Dedifferentiated amniotic fluid mesenchymal stem cell (primary cell): ENCODE data around the gene GFRA1.
A peak's percentile ranks its signal among the peaks of the same experiment; 100 is the strongest.
"Not testable (repeated sequence)": the region's sequence is repeated elsewhere in the genome, so short reads cannot be mapped to it uniquely, and the experiment has no call there.

ENCODE experiments used
- DNase-seq: peaks from one replicate; pipeline ENCODE4 v3.0.0-alpha.2; 2016; ENCODE audit errors: extremely low spot score

Gene GFRA1

DNA sequence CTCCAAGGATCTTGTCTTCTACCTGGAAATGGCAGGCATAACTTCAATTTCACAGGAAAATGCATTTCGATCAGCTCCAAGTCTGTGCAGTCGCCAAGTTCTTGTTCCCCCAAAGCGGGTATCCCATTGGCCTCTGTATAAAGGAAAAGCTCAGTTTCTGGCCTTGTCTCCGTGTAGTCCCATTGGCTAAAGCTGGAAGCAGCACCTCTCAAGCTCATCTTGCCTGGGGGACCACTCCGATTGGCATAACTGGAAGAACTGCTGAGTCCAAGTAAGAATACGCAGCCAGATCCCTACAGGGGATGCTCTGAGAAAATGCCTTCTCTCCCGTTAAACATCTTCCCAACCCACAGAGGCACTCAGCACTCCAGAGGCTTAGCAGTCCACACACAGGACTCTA lies 205.2 kb downstream of the GFRA1 start:
- DNase-seq: no peak

DNA sequence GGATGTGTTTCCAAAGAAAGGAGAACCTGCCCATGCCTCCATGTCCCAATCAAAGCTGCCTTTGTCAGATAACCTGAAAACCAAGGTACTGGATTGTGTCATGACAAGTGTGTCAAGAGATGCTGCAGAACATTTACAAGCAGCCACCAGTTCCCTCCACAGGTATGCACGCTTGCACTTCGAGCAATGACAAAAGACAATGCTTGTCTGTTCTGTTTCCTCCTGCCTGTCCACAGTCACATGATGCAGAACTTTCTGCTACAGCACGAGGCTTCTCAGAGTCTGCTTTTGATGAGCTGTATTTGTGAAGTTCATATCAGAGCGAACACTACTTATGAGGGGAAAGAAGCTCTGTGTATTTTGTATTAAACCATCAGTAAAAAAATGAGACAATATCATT lies 209.9 kb downstream of the GFRA1 start:
- DNase-seq: no peak

DNA sequence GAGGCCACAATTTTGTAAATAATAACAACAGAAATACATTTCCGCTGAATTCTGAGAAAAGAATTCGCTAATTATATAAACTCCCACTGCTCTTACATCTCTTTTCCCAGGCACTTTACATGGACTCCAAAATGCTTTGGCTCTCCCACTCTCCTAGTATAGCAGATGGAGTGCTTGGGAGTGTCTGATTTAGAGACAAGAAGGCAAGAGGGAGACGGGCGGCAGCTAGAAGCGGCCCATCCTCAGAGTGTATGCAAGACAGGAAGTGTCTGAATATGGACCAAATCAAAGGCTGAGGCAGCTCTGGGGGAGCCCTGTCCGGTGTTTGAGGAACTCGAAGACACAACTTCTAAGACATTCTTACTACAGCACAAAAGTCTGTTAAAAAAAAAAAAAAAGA lies 212.1 kb downstream of the GFRA1 start:
- no peak for DNase-seq

DNA sequence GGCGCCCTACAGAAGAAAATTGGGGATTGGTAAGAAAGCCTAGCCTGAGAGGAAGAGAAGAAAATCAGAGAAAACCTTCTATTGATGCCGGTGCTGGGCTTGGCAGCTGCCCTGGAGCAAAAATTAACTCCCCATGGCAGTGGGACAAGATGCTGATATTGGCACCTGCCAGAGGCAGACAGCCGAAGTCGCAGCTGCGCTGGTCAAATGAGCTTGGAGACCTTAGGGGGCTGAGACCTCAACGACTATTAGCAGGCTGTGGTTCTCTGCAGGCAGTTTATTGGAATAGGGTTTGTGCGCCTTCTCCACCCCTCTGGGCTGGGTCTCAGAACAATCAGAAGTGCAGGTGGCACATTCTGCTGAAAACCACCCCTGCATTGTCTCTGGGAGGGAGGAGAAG lies 213.7 kb downstream of the GFRA1 start:
- no peak for DNase-seq

DNA sequence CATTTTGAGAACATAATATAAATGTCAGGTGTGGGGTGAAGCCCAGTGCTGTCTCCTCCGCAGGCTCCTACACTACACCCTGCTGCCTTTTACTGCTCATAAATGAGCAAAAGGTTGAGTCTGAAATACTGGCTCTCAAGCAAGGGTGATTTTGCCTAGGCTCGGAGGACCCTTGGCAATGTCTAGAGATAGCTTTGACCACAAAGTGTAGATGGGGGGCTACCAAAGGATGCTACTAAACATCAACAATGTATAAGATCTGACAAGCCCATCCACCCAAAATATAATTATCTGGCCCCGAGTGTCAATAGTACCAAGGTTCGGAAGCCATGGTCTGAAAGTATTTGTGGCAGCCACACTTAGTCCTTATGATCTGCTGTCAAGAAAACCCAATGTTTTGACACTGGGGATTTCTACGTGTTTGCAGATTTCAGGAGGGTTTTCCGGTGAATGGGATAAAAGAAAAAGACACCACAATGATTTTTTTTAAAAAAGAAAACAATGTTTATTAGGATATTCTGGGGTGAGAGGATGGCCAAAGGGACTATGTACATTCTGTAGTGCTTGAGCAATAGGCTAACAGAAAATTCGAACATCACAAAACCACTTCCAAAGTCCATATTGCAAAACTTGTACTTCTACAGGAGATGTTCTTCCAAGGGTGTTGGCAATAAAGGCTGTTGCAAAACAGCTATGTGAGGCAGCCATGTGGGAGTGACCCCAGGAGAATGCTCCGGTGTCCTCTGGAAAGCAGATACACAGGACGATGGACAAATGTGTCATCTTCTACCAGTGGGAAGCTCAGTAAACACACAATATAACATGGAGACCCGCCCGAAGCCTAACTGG lies 216.3 kb downstream of the GFRA1 start:
- DNase-seq: no peak

DNA sequence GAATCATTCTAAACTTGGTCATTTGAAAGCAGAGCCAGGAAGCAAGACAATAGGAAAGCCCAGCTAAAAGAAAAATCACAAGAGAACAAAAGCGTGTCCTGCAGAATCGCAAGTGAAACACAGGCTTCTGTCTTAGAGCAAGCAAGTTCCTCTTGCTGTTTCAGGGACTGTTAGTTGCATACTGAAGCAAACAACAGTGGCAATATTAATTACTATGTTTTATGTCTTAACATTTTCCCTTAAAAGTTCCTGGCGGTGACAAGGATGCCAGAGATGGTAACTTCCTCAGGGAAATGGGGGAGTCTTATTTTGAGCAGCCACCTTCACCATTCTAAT lies 217.1 kb downstream of the GFRA1 start:
- no peak for DNase-seq

DNA sequence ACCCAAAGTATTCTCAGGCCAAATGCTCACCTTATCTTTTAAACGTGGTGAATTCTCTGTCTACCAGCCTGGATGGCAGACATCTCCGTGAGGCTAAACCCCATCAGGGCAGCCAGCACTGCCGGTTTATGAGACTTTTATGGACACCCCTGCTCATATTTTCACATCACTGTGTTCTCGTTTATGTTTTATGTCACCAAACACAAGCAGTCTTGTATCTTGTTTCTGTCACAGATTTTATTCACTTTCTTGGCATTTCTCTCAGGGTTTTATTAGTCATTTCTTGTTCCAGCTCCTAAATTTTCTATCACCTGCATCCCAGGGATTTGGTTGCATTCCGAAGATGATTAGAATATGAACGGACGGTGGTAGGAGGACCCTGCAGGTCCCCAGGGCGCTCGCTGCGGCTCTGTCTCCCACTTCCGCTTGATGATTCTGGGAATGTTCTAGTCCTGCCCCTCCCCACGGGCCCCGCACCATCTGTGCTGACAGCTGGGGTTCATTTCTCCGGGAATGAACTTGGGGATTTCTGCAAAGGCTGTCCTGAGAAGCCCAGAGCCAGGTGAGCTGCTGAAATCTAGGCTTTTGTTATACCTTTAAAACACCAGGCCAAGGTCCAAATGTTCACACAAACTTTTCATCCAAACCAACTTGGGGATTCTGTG lies 217.6 kb downstream of the GFRA1 start:
- DNase-seq: no peak

DNA sequence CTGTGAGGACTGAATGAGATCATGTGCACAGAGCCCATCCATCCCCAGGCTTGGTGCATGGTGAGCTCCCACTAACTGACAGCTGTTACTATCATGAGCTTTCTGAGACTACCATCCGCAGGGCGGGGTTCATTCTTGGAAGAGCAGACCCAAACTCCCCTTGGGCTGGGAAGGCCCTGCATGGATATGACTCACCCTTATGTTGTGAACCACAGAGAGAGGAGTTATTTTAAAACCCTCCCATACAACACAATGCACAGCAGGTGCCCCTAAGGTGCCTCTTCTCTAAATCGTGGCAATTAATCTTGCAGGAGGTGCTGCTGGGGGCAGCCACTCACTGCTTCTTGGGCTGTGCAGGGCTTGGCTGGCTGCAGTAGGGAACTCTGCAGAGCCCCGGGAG lies 219.1 kb downstream of the GFRA1 start:
- no peak for DNase-seq

DNA sequence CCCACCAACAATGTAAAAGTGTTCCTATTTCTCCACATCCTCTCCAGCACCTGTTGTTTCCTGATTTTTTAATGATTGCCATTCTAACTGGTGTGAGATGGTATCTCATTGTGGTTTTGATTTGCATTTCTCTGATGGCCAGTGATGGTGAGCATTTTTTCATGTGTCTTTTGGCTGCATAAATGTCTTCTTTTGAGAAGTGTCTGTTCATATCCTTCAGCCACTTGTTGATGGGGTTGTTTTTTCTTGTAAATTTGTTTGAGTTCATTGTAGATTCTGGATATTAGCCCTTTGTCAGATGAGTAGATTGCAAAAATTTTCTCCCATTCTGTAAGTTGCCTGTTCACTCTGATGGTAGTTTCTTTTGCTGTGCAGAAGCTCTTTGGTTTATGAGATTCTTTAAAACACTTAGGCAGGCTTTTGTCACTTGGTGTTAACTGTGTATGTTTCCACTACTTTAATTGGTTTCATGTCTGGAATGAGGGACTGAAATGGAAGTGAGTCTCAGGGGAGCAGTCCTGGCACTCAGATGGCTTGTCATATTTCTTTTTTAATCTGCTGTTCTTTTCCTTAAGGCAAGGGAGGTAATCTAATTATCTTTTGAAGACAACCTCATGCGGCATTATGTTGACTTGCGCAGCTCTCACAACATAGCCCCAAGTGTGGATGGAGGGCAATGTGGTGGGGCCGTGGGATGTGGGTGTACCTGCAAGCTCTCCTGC lies 219.8 kb downstream of the GFRA1 start:
- not testable (repeated sequence) for DNase-seq

DNA sequence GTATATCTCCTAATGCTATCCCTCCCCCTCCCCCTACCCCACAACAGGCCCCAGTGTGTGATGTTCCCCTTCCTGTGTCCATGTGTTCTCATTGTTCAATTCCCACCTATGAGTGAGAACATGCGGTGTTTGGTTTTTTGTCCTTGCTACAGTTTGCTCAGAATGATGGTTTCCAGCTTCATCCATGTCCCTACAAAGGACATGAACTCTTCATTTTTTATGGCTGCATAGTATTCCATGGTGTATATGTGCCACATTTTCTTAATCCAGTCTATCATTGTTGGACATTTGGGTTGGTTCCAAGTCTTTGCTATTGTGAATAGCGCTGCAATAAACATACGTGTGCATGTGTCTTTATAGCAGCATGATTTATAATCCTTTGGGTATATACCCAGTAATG lies 220.5 kb downstream of the GFRA1 start:
- not testable (repeated sequence) for DNase-seq

DNA sequence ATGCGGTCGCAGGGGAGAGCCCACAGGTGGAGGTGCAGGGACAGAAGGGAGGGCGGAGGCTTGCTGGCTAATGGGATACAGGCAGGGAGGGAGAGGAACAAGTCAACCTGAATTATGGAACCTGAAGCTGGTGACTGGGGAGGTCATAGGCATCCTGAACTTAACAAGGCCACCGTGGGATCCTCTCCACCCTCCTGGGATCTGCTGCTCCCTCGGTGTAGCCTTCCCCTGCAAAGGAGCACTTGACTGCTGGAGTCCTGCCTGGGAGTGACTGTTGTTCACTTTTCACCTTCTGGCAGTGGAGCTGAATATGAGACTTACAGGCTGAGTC lies 223.1 kb downstream of the GFRA1 start:
- no peak for DNase-seq

DNA sequence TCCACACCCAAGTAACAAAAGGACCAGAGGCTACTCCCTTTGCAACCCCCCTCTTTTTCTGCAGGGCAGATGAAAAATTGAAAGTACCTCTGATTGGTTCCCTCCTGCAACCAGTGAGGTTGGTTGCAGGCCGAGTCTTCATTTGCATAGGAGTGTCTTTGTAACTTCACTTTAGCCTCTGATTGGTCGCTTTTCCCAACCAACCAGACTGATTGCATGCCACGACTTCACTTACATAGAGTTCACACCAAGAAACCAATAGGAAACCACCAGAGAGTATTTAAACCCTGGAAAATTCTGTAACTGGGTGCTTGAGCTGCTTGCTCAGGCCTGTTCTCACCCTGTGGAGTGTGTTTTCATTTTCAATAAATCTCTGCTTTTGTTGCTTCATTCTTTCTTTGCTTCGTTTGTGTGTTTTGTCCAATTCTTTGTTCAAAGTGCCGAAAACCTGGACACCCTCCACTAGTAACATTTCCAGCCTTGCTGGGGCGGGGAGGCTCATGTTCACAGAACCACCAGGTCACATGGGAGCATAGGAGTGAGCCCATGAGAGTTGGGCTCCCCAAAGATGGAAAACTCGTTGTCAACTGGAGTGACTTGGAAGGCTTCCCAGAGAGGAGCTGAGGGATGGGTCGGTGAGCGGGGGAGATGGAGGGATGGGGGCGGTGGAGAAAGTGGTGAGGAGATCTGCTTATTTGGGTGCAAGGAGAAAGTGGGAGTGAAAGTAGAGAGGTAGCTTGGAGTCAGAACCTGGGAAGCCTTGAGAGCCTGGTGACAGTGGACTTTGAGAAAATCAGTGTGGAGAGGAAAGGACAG lies 223.6 kb downstream of the GFRA1 start:
- no peak for DNase-seq

DNA sequence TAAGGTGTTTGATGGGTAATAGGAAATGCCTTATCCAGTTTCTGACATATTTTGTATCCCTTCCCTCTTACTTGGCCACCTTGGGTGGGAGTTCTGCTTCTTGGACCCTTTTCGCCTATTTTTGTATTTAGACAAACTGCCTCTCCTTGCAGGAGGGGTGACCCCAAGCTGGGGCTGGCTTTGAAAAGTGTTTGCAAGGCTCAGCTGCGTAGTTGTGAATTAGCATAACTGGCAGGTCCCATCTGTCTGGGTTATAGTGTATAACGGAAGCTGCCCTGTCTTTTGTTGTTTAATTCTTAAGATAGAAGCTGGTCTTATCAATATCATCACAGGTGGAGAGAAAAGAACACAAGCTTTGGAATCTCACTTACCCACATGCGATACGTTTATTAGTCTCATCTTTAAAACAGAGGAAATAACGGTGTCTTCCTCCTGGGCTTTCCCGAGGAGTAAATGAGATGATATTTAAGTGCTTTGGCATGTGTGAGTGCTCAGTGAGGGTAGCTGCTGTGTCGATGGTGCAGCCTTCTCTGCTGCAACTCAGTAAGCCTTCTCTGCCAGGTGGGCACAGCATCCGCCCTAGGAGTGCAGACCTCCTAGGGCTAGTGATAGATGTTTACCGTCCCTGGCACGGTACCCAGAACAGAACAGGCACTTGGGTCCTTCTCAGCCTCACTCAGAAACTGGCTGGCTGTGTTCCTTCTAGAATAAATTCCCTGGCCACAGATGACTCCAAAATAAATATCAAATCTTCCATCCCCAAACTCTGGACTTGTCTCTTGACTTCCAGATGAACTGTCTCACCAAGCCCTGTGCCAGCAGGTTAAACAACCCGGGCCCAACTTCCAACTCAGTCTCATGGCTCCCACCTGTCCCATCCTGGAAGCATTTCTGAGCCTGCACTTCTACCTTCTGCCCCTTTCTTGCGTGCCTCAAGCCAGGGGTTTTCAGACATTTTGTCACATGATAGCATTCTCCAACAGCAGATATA lies 227.3 kb downstream of the GFRA1 start:
- no peak for DNase-seq

DNA sequence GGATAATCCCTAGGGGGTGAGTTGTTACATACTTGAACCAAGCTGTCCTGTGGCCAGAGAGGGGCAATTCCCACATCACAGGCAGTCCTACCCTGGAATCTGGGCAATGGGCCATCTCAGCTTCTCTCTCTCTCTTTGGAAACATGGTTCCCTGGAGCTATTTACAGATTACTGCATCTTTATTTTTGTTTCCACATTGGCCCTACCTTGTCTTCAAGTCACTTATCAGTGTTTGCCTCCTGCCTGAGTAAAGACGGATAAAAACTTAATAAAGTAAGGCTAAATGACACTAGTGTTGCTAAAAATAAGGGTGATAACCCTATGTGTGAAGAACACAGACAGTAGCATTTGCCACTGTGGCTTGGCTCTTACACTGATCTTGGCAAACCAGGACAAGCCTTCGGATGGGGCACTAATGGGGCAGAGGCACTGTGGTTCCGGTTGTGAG lies 228.2 kb downstream of the GFRA1 start:
- DNase-seq: peak; percentile 16

DNA sequence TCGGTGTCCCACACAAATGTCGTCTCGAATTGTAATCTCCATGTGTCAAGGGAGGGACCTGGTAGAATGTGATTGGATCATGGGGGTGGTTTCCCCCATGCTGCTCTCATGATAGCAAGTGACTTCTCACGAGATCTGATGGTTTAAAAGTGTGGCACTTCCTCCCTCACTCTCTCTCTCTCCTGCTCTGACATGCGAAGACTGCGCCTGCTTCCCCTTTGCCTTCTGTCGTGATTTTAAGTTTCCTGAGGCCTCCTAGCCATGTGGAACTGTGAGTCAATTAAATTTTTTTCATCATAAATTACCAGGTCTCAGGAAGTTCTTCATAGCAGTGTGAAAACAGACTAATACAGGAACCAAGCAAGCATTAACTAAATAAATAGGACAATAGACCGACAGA lies 229.1 kb downstream of the GFRA1 start:
- DNase-seq: no peak

DNA sequence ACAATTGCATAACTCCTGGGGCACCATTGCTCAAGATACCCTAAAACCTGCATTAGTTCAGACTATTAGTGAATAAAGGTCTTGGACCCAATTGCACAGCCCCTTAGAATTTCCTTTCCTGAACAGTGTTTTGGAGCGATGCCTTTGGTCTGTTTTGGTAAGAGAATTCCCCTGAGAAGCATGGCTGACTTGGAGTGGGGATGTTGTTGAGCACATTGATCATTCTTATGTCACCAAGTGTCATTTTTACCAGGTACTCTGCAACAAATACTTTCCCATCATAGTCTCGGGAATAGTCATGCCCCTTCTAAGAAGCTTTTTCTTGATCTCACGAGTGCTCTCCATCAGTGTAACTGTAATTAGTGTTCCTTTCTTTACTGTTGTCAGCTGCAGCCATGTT lies 229.7 kb downstream of the GFRA1 start:
- DNase-seq: no peak

DNA sequence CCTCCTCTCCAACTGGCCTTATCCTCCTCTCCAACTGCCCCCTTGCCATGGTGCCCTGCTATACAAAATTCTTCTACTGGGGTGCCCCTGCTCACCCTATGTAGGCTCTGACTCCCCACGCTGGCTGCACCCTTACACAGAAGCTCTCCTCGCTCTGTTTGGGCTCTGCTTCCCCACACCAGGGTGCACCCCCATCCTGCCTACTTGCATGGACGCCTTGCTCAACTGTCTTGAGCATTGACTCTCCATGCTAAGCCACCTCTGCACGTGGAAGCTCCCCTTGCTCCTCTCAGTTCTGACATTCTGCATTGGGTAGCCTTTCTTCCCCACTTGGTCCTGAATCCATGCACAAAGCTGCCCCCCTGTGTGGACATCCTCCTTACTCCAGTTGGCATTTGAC lies 231.1 kb downstream of the GFRA1 start:
- DNase-seq: no peak

DNA sequence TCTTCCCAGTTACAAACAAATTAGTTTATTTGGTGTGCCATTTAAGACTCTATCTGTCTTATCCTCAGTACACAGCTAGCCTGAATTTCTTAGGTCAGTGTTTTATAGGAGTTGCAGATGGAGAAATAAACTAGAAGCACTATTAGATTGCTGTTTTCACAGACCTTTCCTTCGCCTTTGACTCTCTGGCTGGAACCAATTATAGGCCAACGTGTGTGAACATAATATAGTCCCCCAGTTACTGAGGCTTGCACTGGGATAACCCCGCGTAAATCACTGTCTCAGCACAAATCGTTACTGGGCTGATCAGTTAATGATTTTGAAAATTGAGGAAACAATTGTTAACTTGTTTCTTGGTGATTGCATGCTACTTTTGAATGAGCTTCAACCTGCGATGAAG lies 233.4 kb downstream of the GFRA1 start:
- no peak for DNase-seq

DNA sequence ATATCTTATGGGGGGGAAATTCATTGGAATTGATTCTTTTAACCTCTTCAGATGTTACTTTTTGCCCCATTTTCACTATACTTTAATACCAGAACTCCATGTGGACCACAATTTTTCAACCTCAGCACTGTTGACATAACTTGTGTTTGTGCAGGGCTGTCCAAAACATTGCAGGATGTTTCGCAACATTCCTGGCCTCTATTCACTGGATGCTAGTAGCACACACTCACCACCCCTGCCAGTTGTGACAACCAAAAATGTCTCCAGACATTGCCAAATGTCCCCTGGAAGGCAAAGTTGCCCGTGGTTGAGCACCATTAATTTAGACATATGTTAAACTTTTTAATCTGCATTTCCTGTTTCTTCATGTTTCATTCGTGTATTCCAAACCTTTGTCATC lies 234.7 kb downstream of the GFRA1 start:
- peak; percentile 87 for DNase-seq

DNA sequence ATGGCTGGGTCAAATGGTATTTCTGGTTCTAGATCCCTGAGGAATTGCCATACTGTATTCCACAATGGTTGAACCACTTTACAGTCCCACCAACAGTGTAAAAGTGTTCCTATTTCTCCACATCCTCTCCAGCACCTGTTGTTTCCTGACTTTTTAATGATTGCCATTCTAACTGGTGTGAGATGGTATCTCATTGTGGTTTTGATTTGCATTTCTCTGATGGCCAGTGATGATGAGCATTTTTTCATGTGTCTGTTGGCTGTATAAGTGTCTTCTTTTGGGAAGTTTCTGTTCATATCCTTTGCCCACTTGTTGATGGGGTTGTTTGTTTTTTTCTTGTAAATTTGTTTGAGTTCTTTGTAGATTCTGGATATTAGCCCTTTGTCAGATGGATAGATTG lies 237.6 kb downstream of the GFRA1 start:
- not testable (repeated sequence) for DNase-seq

DNA sequence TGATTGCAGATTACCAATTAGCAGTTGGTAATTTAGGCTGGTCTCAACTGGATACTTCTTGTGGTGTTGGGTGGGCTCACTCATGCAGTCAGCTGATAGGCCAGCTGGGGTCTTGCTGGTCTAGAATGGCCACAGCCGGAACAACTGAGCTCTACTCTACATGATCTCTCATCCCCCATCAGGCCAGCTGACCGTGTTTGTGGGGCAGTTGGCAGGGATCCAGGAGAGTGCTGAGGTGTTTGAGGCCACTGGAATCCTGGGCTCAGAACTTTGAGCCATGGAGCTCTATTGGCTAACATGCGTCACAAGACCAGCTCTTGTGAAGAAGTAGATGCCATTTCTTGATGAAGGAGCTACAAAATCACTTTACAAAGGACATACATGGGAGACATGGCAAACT lies 242.4 kb downstream of the GFRA1 start:
- no peak for DNase-seq
